ENCODE results near the gene CACNA1I. TPM values are rescaled to one million over a fixed set of nuclear protein-coding genes. Genes with fewer than 3 reads are reported as not detected.

CACNA1I gene
- total RNA-seq, 1 experiment from 2014 or later = 0.15 TPM

GRCh38 chr22:39703928-39704639 lies 133.5 kb downstream of the CACNA1I start:
- no peak for TF ChIP-seq MAX (IDR thresholded peaks at IDR 0.05)
- TF ChIP-seq ELF1 (IDR thresholded peaks at IDR 0.05; ENCODE audit: borderline replicate concordance, low read depth) = no peak
- TF ChIP-seq RAD21 (IDR thresholded peaks at IDR 0.05; ENCODE audit: low read depth) = no peak
- TF ChIP-seq YY1 (IDR thresholded peaks at IDR 0.05; ENCODE audit: extremely low read depth, insufficient replicate concordance, low read depth, low read length) = no peak
- Histone ChIP-seq H4K20me1 (ENCODE audit: insufficient read depth) (no peaks in the 10 kb centered on the region), H3K36me3 (ENCODE audit: control insufficient read depth in 1 of 2, insufficient read depth in 2 of 2, low read length in 2 of 2) (no peaks in the 10 kb centered on the region), H2AFZ (ENCODE audit: low read depth, low read length, poor library complexity, severe bottlenecking) (no peak overlapping the region), H3K27me3 (ENCODE audit: insufficient read depth, low read length) (no peaks in the 10 kb centered on the region; the same call in 1 of the 2 replicates), H3K79me2 (ENCODE audit: insufficient read depth, low read length) (no peaks in the 10 kb centered on the region), H3K9ac (ENCODE audit: low read length) (no peak overlapping the region), H3K4me2 (ENCODE audit: low read length) (no peak overlapping the region), H3K27ac (ENCODE audit: low read depth, low read length) (no peak overlapping the region), H3K9me2 (ENCODE audit: insufficient read depth) (no peaks in the 10 kb centered on the region), H3K4me1 (ENCODE audit: control insufficient read depth in 1 of 2, insufficient read depth in 2 of 2, low read length in 2 of 2) (no peaks in the 10 kb centered on the region), H3K9me3 (ENCODE audit: control insufficient read depth in 1 of 2, insufficient read depth in 1 of 2, low read depth in 1 of 2, low read length in 2 of 2) (no peaks in the 10 kb centered on the region), H3K4me3 (replicated peaks in 1 of 2; ENCODE audit: low read depth in 1 of 2, low read length in 2 of 2) (no peak overlapping the region)
- no peak for DNase-seq (ENCODE audit: low read depth, low spot score)
- intact Hi-C loops (cut with micrococcal nuclease) = no loop called here
- POLR2A ChIA-PET = no interaction called here
- RAD21 ChIA-PET (ENCODE audit: low non-redundant PET in 1 of 2, low total read pairs in 2 of 2, uncharacterized antibody in 2 of 2, unreplicated experiment in 2 of 2) = no interaction called here
- CTCF ChIA-PET = no interaction called here
- BruUV-seq (replicated peaks) = no TSS peak
- no peak for ATAC-seq

DNA sequence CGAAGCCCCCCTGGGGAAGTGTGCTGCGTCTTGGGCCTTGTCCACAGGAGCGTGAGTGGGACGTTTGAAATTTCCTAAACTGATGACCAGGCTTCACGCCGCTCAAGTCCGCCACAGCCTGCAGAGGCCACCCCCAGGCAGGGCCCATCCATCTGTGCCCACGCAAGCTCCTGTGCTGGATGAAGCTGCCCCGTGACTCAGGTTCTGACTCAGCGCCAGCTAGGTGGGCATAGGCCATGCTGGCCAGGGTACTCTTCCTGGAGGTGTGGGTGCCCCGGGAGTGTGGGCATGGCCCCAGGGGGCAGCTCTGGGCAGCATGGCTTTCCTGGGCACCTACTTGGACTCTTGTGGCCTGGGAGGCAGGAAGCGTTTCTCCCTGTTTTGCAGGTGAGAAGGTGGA lies 134.8 kb downstream of the CACNA1I start:
- TF ChIP-seq FOSL1 (IDR thresholded peaks at IDR 0.05; ENCODE audit: low read depth) = no peak
- TF ChIP-seq ELF1 (IDR thresholded peaks at IDR 0.05; ENCODE audit: borderline replicate concordance, low read depth) = no peak
- no peak for TF ChIP-seq SP1 (IDR thresholded peaks at IDR 0.05; ENCODE audit: low read depth)
- TF ChIP-seq YY1 (IDR thresholded peaks at IDR 0.05; ENCODE audit: extremely low read depth, insufficient replicate concordance, low read depth, low read length) = no peak
- TF ChIP-seq ATF3 (IDR thresholded peaks at IDR 0.05) = no peak
- no peak for TF ChIP-seq POLR2AphosphoS5 (IDR thresholded peaks at IDR 0.05; ENCODE audit: low read depth, low read length)
- TF ChIP-seq, protein P1, sequence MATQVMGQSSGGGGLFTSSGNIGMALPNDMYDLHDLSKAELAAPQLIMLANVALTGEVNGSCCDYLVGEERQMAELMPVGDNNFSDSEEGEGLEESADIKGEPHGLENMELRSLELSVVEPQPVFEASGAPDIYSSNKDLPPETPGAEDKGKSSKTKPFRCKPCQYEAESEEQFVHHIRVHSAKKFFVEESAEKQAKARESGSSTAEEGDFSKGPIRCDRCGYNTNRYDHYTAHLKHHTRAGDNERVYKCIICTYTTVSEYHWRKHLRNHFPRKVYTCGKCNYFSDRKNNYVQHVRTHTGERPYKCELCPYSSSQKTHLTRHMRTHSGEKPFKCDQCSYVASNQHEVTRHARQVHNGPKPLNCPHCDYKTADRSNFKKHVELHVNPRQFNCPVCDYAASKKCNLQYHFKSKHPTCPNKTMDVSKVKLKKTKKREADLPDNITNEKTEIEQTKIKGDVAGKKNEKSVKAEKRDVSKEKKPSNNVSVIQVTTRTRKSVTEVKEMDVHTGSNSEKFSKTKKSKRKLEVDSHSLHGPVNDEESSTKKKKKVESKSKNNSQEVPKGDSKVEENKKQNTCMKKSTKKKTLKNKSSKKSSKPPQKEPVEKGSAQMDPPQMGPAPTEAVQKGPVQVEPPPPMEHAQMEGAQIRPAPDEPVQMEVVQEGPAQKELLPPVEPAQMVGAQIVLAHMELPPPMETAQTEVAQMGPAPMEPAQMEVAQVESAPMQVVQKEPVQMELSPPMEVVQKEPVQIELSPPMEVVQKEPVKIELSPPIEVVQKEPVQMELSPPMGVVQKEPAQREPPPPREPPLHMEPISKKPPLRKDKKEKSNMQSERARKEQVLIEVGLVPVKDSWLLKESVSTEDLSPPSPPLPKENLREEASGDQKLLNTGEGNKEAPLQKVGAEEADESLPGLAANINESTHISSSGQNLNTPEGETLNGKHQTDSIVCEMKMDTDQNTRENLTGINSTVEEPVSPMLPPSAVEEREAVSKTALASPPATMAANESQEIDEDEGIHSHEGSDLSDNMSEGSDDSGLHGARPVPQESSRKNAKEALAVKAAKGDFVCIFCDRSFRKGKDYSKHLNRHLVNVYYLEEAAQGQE (IDR thresholded peaks at IDR 0.05; ENCODE audit: low read depth) = no peak
- no peak for TF ChIP-seq SIN3A (IDR thresholded peaks at IDR 0.05; ENCODE audit: low read depth)
- TF ChIP-seq ZNF274 (IDR thresholded peaks at IDR 0.05; ENCODE audit: low read depth, low read length) = no peak
- TF ChIP-seq MAX (IDR thresholded peaks at IDR 0.05) = no peak
- intact Hi-C loops (cut with micrococcal nuclease) = no loop called here
- Histone ChIP-seq H3K79me2 (ENCODE audit: insufficient read depth, low read length) (no peaks in the 10 kb centered on the region), H3K4me2 (ENCODE audit: low read length) (no peak overlapping the region), H3K9ac (ENCODE audit: low read length) (no peak overlapping the region), H3K4me3 (replicated peaks in 1 of 2; ENCODE audit: low read depth in 1 of 2, low read length in 2 of 2) (no peak overlapping the region), H3K9me2 (ENCODE audit: insufficient read depth) (no peaks in the 10 kb centered on the region), H2AFZ (ENCODE audit: low read depth, low read length, poor library complexity, severe bottlenecking) (no peak overlapping the region), H3K27ac (ENCODE audit: low read depth, low read length) (no peak overlapping the region), H3K36me3 (ENCODE audit: control insufficient read depth in 1 of 2, insufficient read depth in 2 of 2, low read length in 2 of 2) (no peaks in the 10 kb centered on the region), H3K27me3 (ENCODE audit: insufficient read depth, low read length) (peaks cover 6% of the 10 kb centered on the region), H3K9me3 (ENCODE audit: control insufficient read depth in 1 of 2, insufficient read depth in 1 of 2, low read depth in 1 of 2, low read length in 2 of 2) (no peaks in the 10 kb centered on the region), H4K20me1 (ENCODE audit: insufficient read depth) (no peaks in the 10 kb centered on the region), H3K4me1 (ENCODE audit: control insufficient read depth in 1 of 2, insufficient read depth in 2 of 2, low read length in 2 of 2) (no peaks in the 10 kb centered on the region)
- ATAC-seq (no peak), DNase-seq (ENCODE audit: low read depth, low spot score) (no peak)
- ChIA-PET CTCF (no interaction called here), RAD21 (ENCODE audit: low non-redundant PET in 1 of 2, low total read pairs in 2 of 2, uncharacterized antibody in 2 of 2, unreplicated experiment in 2 of 2) (no interaction called here), POLR2A (no interaction called here)
- BruUV-seq (replicated peaks) = no TSS peak
